ENCODE data around the gene SLC30A7.
"Not testable (repeated sequence)": the region's sequence is repeated elsewhere in the genome, so short reads cannot be mapped to it uniquely, and the experiment has no call there.

DNA sequence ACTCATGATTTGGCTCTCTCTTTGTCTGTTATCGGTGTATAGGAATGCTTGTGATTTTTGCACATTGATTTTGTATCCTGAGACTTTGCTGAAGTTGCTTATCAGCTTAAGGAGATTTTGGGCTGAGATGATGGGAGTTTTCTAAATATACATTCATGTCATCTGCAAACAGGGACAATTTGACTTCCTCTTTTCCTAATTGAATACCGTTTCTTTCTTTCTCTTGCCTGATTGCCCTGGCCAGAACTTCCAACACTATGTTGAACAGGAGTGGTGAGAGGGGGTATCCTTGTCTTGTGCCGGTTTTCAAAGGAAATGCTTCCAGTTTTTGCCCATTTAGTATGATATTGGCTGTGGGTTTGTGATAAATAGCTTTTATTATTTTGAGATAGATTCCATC is 50.2 kb downstream of the SLC30A7 start:
- TF ChIP-seq, protein P1, sequence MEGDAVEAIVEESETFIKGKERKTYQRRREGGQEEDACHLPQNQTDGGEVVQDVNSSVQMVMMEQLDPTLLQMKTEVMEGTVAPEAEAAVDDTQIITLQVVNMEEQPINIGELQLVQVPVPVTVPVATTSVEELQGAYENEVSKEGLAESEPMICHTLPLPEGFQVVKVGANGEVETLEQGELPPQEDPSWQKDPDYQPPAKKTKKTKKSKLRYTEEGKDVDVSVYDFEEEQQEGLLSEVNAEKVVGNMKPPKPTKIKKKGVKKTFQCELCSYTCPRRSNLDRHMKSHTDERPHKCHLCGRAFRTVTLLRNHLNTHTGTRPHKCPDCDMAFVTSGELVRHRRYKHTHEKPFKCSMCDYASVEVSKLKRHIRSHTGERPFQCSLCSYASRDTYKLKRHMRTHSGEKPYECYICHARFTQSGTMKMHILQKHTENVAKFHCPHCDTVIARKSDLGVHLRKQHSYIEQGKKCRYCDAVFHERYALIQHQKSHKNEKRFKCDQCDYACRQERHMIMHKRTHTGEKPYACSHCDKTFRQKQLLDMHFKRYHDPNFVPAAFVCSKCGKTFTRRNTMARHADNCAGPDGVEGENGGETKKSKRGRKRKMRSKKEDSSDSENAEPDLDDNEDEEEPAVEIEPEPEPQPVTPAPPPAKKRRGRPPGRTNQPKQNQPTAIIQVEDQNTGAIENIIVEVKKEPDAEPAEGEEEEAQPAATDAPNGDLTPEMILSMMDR (IDR thresholded peaks at IDR 0.05), result not testable (repeated sequence)
- TF ChIP-seq POLR2A, POLR2AphosphoS5 (IDR thresholded peaks at IDR 0.05): not testable (repeated sequence)

Data from prostate gland (tissue), 2 donors.